Testis (tissue), 3 donors: ENCODE data around the gene SVEP1. TPM values are rescaled to one million over a fixed set of nuclear protein-coding genes. Genes with fewer than 3 reads are reported as not detected.

Experiments
- DNase-seq: peaks from one replicate; pipeline ENCODE4 v3.0.0-alpha.2; 2019
- H3K27ac ChIP-seq, 2 donors: fragments of 200-600 bp; sonication (generic); one replicate each; pipeline ENCODE4 v1.5.1; 2019
- H3K27me3 ChIP-seq: fragments of 200-600 bp; sonication (generic); one replicate; pipeline ENCODE4 v1.5.1; 2019
- H3K36me3 ChIP-seq: fragments of 200-600 bp; sonication (generic); one replicate; pipeline ENCODE4 v1.5.1; 2017; ENCODE audit warnings: low read depth; ENCODE audit errors: missing control alignments
- H3K4me1 ChIP-seq: fragments of 200-600 bp; sonication (generic); one replicate; pipeline ENCODE4 v1.5.1; 2019
- H3K4me3 ChIP-seq, 2 donors: fragments of 200-600 bp; sonication (generic); one replicate each; pipeline ENCODE4 v1.5.1; 2017 to 2019
- H3K9me3 ChIP-seq: fragments of 200-600 bp; sonication (generic); one replicate; pipeline ENCODE4 v1.5.1; 2017
- POLR2A ChIP-seq: fragments of 450-650 bp; IDR thresholded peaks from one replicate; pipeline ENCODE4 v1.6.1; 2017; ENCODE audit warnings: antibody characterized with exemption, mild to moderate bottlenecking, moderate library complexity
- WGBS, 2 donors: methylation state at CpG; one replicate each; pipeline ENCODE4 v1.1.5; 2018; 5-methylcytosine and 5-hydroxymethylcytosine counted together
- intact Hi-C: fragments of 100-400 bp; cut with DNase I; formaldehyde crosslinking; loops from one replicate; pipeline ENCODE4 v1.15.1; 2023; ENCODE audit warnings: low total_unique reads
- polyA plus RNA-seq: library from polyadenylated mRNA; stranded (reverse); fragments of 350-450 nt; fragmentation: Illumina TruSeq; extraction: RNeasy Lipid Tissue Mini Kit (QIAGEN cat#74804); gene quantifications from one replicate; pipeline ENCODE4 v1.2.3, GENCODE V29; 2014; ENCODE audit warnings: low read depth, low replicate concordance; ENCODE audit not compliant: insufficient read depth
- total RNA-seq, 2 donors: library from RNA; depleted of rRNA; stranded (reverse); fragments of >200 nt; gene quantifications; one replicate each; pipeline ENCODE4 v1.2.3, GENCODE V29; 2016
- TF ChIP-seq, protein P1 (sequence below), 3 experiments: fragments of 450-650 bp in 2 of 3; fragments of 200-600 bp in 1 of 3; sonication (generic) in 1 of 3; IDR thresholded peaks; one replicate each; pipeline ENCODE4 v1.5.1; 2016 to 2019; ENCODE audit warnings: antibody characterized with exemption in 3 of 3, mild to moderate bottlenecking in 2 of 3, moderate library complexity in 1 of 3

The SVEP1 gene
- total and polyA plus RNA-seq, 3 donors from 2014 or later, result 4.6 to 7.9 (median 6.9) TPM

DNA sequence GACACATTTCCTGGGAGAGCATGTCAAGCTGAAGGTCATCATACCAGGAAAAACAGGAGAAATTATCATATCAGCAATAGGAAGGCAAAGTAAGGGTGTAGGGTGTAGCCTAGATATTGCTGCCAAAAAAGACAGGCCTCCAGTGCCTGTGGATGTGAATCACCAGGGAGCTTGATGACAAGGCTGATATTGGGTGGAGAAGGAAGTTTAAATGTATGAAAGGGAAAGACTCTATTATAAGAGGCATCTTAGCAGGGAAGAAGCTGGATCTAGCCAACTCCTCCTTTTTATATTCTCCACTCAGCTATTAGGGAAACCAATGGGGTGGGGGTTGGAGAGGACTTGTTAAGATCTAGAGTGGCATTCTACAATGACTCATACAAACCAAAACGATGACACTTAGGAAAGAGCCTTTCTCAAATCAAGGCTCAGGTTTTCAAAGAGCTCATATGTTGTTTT is 228.5 kb downstream of the SVEP1 start:
- no peak for TF ChIP-seq POLR2A
- TF ChIP-seq, protein P1, sequence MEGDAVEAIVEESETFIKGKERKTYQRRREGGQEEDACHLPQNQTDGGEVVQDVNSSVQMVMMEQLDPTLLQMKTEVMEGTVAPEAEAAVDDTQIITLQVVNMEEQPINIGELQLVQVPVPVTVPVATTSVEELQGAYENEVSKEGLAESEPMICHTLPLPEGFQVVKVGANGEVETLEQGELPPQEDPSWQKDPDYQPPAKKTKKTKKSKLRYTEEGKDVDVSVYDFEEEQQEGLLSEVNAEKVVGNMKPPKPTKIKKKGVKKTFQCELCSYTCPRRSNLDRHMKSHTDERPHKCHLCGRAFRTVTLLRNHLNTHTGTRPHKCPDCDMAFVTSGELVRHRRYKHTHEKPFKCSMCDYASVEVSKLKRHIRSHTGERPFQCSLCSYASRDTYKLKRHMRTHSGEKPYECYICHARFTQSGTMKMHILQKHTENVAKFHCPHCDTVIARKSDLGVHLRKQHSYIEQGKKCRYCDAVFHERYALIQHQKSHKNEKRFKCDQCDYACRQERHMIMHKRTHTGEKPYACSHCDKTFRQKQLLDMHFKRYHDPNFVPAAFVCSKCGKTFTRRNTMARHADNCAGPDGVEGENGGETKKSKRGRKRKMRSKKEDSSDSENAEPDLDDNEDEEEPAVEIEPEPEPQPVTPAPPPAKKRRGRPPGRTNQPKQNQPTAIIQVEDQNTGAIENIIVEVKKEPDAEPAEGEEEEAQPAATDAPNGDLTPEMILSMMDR (IDR thresholded peaks at IDR 0.05), result no peak
- intact Hi-C loops, result no loop called here
- 61 to 74% methylated on average over 1 of the region's 1 CpG for WGBS, 2 donors
- Histone ChIP-seq H3K27me3 (no peaks in the 10 kb centered on the region), H3K4me1 (no peaks in the 10 kb centered on the region), H3K4me3 (no peak overlapping the region), H3K36me3 (no peaks in the 10 kb centered on the region), H3K27ac (no peak overlapping the region), H3K9me3 (no peaks in the 10 kb centered on the region)
- DNase-seq, result no peak

DNA sequence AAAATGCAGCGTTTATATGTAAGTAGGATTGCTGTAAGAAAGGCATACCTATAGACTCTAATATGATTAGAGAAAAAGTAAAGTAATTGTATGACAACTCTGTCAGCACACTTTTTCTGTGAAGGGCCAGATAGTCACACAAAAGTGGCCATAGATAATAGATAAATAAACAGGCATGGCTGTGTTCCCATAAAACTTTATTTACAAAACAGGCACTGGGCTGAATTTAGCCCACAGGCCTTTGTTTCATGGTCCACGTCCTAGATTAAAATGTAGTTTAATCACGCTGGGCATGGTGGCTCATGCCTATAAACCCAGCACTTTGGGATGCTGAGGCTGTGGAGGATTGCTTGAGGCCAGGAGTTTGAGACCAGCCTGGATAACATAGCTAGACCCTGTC is 233.2 kb downstream of the SVEP1 start:
- no peaks in the 10 kb centered on the region for H3K9me3 ChIP-seq
- no peaks in the 10 kb centered on the region for H3K36me3 ChIP-seq
- WGBS, 2 donors, result 55 to 68% methylated on average over 3 of the region's 3 CpGs
- intact Hi-C loops, result no loop called here
- no peaks in the 10 kb centered on the region for H3K27me3 ChIP-seq
- no peak for DNase-seq
- H3K4me3 ChIP-seq, result no peak overlapping the region
- no peaks in the 10 kb centered on the region for H3K4me1 ChIP-seq
- H3K27ac ChIP-seq, result no peak overlapping the region
- TF ChIP-seq POLR2A, result no peak
- TF ChIP-seq, protein P1 (IDR thresholded peaks at IDR 0.05), result no peak

DNA sequence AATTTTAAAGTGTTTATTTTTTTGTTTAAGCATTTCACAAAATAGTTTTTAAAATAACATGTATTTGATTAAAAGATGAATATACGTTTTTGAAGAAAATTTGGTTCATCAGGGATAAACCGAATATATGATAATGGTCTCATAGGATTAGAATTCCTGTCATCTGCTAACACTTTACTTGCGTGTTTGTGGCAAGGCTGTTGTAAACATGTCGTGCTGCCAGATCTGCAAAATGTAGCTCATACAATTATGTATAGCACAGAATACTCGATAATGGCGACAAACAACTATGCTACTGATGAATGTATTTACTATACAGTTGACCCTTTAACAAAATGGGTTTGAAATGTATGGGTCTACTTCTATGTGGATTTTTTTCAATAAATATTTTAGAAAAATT is 234.7 kb downstream of the SVEP1 start:
- DNase-seq, result no peak
- Histone ChIP-seq H3K27me3 (no peaks in the 10 kb centered on the region), H3K9me3 (no peaks in the 10 kb centered on the region), H3K27ac (no peak overlapping the region), H3K36me3 (no peaks in the 10 kb centered on the region), H3K4me1 (no peaks in the 10 kb centered on the region), H3K4me3 (no peak overlapping the region)
- TF ChIP-seq, protein P1 (IDR thresholded peaks at IDR 0.05), result no peak
- no peak for TF ChIP-seq POLR2A
- WGBS, 2 donors, result 91 to 93% methylated on average over 6 of the region's 6 CpGs
- intact Hi-C loops, result no loop called here

GRCh38 chr9:110343551-110343950 is 236.0 kb downstream of the SVEP1 start:
- intact Hi-C loops, result no loop called here
- H3K27ac ChIP-seq, result no peak overlapping the region
- no peak for TF ChIP-seq POLR2A
- TF ChIP-seq, protein P1 (IDR thresholded peaks at IDR 0.05), result no peak
- no peaks in the 10 kb centered on the region for H3K9me3 ChIP-seq
- WGBS, 2 donors, result 48 to 51% methylated on average over 5 of the region's 5 CpGs
- no peak overlapping the region for H3K4me3 ChIP-seq
- no peaks in the 10 kb centered on the region for H3K4me1 ChIP-seq
- no peak for DNase-seq
- H3K36me3 ChIP-seq, result no peaks in the 10 kb centered on the region
- H3K27me3 ChIP-seq, result no peaks in the 10 kb centered on the region

GRCh38 chr9:110340306-110340705 is 239.2 kb downstream of the SVEP1 start:
- Histone ChIP-seq H3K27me3 (no peaks in the 10 kb centered on the region), H3K9me3 (no peaks in the 10 kb centered on the region), H3K27ac (no peak overlapping the region), H3K4me3 (no peak overlapping the region), H3K36me3 (no peaks in the 10 kb centered on the region), H3K4me1 (no peaks in the 10 kb centered on the region)
- DNase-seq, result no peak
- intact Hi-C loops, result no loop called here
- 90 to 91% methylated on average over 2 of the region's 2 CpGs for WGBS, 2 donors
- TF ChIP-seq POLR2A, result no peak
- TF ChIP-seq, protein P1 (IDR thresholded peaks at IDR 0.05), result no peak
